ENCODE data around the gene CFTR.

- no peak for TF ChIP-seq CTCF (IDR thresholded peaks at IDR 0.05)
- TF ChIP-seq EZH2phosphoT487 (IDR thresholded peaks at IDR 0.05): peak; percentile 34
Measured at GRCh38 chr7:117478836-117479224, 995 bp upstream of the CFTR start.

Measured in neural progenitor cell (in vitro differentiated cells).